NCI-H526 (cell line): ENCODE data around the gene ARID1B.

Experiments
- DNase-seq, 2 experiments: peaks; one replicate each; lab custom pipeline; 2025; lab: John Stamatoyannopoulos, UW

The ARID1B gene

GRCh38 chr6:157185986-157186385 is 408.8 kb downstream of the ARID1B start:
- DNase-seq: no peak

- DNase-seq: no peak
Measured at GRCh38 chr6:157186785-157187181, 409.6 kb downstream of the ARID1B start.

DNA sequence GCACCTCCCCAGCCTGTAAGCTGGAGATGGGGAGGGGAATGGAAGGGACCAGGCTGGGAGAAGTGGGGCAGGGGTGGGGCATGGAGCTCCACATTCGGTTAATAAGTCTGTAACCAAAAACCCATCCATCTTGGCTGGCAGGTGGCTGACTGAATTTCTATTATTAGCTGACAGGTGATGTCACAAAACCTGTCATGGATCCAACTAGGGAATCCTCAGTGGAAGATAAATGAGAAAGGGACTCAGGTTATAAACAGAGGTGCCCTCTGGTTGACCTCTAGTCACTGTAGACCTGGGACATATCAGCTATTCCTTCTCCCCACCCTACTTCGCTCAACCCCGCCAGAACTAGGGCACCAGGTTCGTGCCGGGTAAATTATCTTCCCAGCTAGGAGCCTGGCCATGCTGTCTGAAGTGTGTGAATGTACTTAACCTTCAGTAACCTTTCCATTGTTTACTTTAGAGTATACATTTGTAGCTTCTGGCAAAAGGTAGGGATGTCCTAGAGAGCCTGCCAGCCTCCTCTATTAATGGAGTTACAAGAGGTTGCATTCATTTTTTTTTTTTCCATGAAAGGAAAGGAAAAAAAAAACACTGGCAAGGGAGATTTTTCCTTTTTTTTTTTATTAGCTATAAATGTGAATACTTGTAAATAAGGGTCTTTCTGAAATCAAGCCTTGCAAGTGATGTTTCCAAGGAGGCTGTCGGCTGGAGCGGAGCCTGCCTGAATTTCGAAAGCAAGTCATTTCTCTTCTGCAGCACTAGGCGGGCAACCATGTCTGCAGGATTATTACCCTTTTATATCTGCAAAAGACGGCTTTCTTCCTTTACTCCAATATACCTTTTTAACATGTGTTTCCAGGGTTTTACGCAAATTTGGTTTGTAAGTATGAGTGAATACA is 410.3 kb downstream of the ARID1B start:
- peak; percentile 63 to 80 for DNase-seq

DNA sequence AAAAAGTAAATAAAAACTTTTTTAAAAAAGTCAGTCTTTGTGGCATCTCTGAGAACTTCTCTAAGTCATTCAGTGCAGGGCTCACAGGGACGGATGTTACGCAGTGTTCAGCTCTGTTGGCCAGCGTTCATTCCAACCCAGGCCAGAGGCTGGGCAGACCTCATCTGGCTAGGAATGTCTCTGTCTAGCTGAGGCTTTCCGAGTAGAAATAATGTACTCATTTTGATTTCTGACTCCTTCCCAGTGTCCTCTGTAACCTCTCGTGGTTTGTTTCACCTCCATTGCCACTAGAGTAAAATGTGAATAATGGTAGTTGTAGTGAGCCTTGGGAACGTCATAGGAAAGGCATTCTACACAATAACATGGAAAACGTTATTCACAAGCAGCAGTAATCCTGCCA is 411.0 kb downstream of the ARID1B start:
- no peak for DNase-seq

GRCh38 chr6:157193443-157193996 is 416.3 kb downstream of the ARID1B start:
- no peak for DNase-seq

- DNase-seq: no peak
Measured at GRCh38 chr6:157194110-157194509, 416.9 kb downstream of the ARID1B start.

GRCh38 chr6:157194643-157195042 is 417.5 kb downstream of the ARID1B start:
- DNase-seq: no peak

DNA sequence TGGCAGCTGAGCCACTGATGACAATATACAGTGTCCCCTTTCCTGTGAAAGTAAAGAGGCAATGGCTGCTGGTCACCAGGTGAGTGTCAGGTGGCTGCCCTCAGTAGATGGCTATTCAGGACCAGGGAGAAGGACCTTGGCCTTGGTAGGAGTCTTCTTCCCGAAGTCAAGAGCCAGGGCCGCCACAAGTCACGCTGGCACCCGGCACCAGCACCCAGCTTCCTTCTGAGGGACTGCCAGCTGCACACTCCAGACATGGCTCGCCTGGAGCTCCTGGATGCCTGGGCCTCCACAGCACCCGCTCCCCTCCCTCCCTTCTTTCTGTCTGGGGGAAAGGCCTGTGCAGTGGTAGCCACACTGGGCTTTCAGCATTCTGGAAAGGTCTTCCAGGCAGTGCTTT is 419.2 kb downstream of the ARID1B start:
- no peak for DNase-seq

GRCh38 chr6:157198425-157199279 is 421.5 kb downstream of the ARID1B start:
- DNase-seq: no peak

DNA sequence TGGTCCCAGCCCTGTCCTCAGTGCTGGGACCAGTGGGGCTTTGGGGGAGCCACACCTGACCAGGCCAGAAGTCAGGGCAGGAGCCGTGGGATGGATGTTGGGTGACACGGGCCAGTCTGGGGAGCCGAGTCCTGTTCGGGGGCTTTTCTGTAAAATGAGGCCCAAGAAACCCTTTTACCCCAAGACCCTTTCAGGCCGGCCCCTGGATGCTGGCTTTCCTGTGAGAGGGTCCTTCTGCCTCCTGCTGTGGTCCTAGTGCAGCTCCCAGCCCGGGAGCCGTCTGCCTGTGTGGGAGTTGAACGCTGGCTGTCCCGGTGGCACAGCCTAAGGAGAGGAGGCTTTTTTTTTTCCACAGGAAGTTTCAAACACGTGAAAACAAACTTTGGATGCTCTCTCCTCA is 422.9 kb downstream of the ARID1B start:
- DNase-seq: no peak

- DNase-seq: no peak
Measured at GRCh38 chr6:157200611-157201010, 423.4 kb downstream of the ARID1B start.

GRCh38 chr6:157201083-157201482 is 423.9 kb downstream of the ARID1B start:
- DNase-seq: no peak

- no peak for DNase-seq
Measured at GRCh38 chr6:157203312-157203744, 426.1 kb downstream of the ARID1B start.

DNA sequence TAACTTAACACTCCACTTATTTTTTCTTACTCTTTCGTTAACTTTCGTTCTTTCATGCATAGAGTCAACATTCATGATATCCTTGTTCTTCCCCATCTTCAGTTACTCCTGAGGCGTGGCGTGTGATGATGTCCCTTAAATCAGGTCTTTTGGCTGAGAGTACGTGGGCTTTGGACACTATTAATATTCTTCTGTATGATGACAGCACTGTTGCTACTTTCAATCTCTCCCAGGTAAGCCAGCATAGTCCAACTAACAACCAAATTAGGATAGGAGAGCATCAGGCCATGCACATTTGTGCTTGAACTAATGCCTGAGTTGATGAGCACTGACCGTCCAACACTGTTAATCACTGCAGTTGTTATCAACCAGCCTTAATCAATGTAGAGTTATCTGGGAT is 426.6 kb downstream of the ARID1B start:
- no peak for DNase-seq

- no peak for DNase-seq
Measured at GRCh38 chr6:157205473-157206358, 428.5 kb downstream of the ARID1B start.

GRCh38 chr6:157206359-157206815 is 429.2 kb downstream of the ARID1B start:
- no peak for DNase-seq

GRCh38 chr6:157207521-157208076 is 430.4 kb downstream of the ARID1B start:
- DNase-seq: no peak

DNA sequence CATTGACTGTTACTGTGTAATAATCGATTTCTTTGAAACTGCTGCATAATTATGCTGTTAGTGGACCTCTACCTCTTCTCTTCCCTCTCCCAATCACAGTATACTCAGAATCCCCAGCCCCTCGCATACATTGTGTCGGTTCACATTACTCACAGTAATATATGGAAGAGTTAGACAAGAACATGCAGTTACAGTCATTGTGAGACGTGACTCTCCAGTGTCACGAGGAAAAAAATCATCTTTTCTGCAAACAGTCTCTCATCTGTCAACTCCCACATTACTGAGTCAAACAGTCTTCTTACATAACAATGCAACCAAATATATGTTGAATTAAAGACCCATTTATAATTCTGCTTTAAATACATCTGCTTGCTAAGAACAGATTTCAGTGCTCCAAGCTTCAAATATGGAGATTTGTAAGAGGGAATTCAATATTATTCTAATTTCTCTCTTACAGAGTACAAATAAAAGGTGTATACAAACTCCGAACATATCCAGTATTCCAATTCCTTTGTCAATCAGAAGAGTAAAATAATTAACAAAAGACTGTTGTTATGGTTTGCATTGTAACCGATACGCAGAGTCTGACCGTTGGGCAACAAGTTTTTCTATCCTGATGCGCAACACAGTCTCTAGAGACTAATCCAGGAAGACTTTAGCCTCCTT is 432.8 kb downstream of the ARID1B start:
- peak; percentile 49 to 81 for DNase-seq

- no peak for DNase-seq
Measured at GRCh38 chr6:157210954-157211353, 433.8 kb downstream of the ARID1B start.

DNA sequence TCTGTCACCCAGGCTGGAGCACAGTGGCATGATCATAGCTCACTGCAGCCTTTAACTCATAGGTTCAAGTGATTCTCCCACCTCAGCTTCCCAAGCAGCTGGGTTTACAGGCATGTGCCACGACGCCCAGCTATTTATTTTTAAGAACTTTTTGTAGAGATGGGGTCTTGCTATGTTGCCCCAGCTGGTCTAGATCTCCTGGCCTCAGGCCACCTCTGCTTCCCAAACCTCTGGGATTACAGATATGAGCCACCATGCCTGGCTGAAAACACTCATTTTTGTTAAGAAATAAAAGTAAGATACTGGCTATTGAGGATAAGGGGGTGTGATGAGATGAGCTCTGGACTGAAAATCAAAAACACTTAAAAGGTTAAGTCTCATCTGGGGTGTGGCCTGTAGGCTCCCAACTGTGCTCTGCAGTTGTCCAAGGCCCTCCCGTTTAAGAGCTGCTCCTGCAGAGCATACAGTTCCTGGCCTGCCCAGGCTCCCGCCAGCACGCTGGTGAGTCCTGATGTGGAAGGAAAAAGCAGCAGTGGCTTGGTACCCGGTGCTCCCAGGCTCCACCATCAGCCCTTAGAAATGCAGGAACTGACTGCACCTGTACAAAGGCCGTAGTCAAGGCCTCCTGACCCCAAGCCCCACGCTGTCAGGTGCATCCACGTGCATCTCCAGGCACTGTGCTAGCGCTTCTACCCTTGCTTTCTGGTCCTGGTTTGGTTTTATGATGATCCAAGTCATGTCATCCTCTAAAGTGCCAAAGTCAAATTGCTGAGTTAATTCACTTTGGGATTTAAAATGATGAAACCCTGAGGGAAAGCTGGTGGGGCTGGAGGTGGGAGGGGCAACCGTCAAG is 434.7 kb downstream of the ARID1B start:
- no peak for DNase-seq
